Mesodermal cell (in vitro differentiated cells): ENCODE results near the gene KRT78.

ENCODE experiments used
- H3K27ac ChIP-seq: 2 replicates; pipeline ENCODE4 v1.7.0; 2013; ENCODE audit warnings: mild to moderate bottlenecking, low read depth, low read length, moderate library complexity; ENCODE audit not compliant: severe bottlenecking
- H3K36me3 ChIP-seq: 2 replicates; pipeline ENCODE4 v1.7.1; 2013; ENCODE audit warnings: mild to moderate bottlenecking, low read length, moderate library complexity; ENCODE audit not compliant: control insufficient read depth, insufficient read depth
- H3K4me1 ChIP-seq: one replicate; pipeline ENCODE4 v1.7.1; 2013; ENCODE audit warnings: mild to moderate bottlenecking, low read length; ENCODE audit not compliant: insufficient read depth, control insufficient read depth, poor library complexity, severe bottlenecking
- H3K4me3 ChIP-seq: 2 replicates; pipeline ENCODE4 v1.7.0; 2013; ENCODE audit warnings: low read length, control low read depth, mild to moderate bottlenecking; ENCODE audit not compliant: insufficient read depth, poor library complexity, severe bottlenecking; ENCODE audit errors: extremely low read depth
- H3K9me3 ChIP-seq: 2 replicates; pipeline ENCODE4 v1.7.1; 2013; ENCODE audit warnings: mild to moderate bottlenecking, low read length, moderate library complexity; ENCODE audit not compliant: control insufficient read depth
- WGBS, 2 experiments: methylation state at CpG; one replicate each; pipeline ENCODE4 v1.1.5; 2013; ENCODE audit warnings: missing lambda C conversion rate in 2 of 2; ENCODE audit not compliant: insufficient coverage in 2 of 2; 5-methylcytosine and 5-hydroxymethylcytosine counted together

KRT78 gene

GRCh38 chr12:52807544-52808470 is 41.0 kb downstream of the KRT78 start:
- no peak overlapping the region for H3K27ac ChIP-seq
- H3K4me3 ChIP-seq = no peak overlapping the region
- no peaks in the 10 kb centered on the region for H3K36me3 ChIP-seq
- peaks cover 5% of the 10 kb centered on the region for H3K4me1 ChIP-seq
- H3K9me3 ChIP-seq = no peaks in the 10 kb centered on the region
- WGBS, 2 experiments = 87 to 89% methylated on average over 16 of the region's 16 CpGs

- no peak overlapping the region for H3K27ac ChIP-seq
- peaks cover 5% of the 10 kb centered on the region for H3K4me1 ChIP-seq
- H3K36me3 ChIP-seq = no peaks in the 10 kb centered on the region
- H3K4me3 ChIP-seq = no peak overlapping the region
- no peaks in the 10 kb centered on the region for H3K9me3 ChIP-seq
- 86 to 88% methylated on average over 4 to 11 of the region's 11 CpGs for WGBS, 2 experiments
Measured at GRCh38 chr12:52806821-52807543, 41.8 kb downstream of the KRT78 start.

GRCh38 chr12:52806169-52806811 is 42.5 kb downstream of the KRT78 start:
- H3K9me3 ChIP-seq = no peaks in the 10 kb centered on the region
- no peak overlapping the region for H3K27ac ChIP-seq
- no peaks in the 10 kb centered on the region for H3K36me3 ChIP-seq
- H3K4me3 ChIP-seq = no peak overlapping the region
- peaks cover 5% of the 10 kb centered on the region for H3K4me1 ChIP-seq
- WGBS, 2 experiments = 80 to 92% methylated on average over 1 to 3 of the region's 3 CpGs

GRCh38 chr12:52805739-52806138 is 43.1 kb downstream of the KRT78 start:
- Histone ChIP-seq H3K9me3 (no peaks in the 10 kb centered on the region), H3K4me3 (no peak overlapping the region), H3K4me1 (peaks cover 5% of the 10 kb centered on the region), H3K36me3 (no peaks in the 10 kb centered on the region), H3K27ac (no peak overlapping the region)
- WGBS, 2 experiments = 50 to 92% methylated on average over 1 to 2 of the region's 3 CpGs

DNA sequence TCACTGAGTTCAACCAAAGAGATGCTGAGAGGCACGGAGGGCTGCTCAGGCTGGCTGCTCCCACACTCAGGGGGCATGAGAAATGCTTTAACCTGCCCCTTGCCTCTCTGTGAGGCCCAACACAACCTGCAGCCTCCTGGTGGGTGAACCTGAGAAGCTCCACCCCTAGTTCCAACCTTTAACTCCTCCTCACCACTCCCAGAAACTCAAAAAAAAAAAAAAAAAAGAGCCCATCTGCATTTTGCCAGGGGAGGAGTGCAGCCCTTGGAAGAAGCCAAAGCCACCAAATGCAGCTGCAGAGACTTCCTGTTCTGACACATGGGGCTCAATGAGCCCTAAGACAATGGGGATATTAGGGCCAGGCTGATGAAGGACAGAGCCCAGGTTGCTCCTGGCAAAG is 43.8 kb downstream of the KRT78 start:
- Histone ChIP-seq H3K9me3 (no peaks in the 10 kb centered on the region), H3K4me3 (no peak overlapping the region), H3K27ac (no peak overlapping the region), H3K36me3 (no peaks in the 10 kb centered on the region), H3K4me1 (peaks cover 5% of the 10 kb centered on the region)
- WGBS, 2 experiments = 25 to 50% methylated on average over 1 of the region's 1 CpG

DNA sequence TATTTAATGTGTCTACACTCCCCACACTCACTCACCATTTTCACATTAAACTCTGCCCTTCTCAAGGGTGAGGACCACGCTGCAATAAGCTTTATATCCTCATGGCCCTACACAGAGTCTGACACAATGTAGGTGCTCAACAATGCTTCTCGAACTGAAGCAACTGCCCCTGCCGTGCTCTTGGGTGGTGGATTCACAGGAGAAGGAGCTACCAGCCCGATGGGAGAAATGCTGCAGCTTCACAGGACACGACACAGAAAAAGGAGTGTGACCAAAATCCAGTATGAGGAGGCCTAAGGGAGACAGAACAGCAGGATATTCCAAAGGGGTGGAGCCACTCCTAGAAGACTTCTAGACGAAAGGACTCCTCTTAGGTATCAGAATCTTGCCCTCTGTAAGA is 46.4 kb downstream of the KRT78 start:
- H3K36me3 ChIP-seq = no peaks in the 10 kb centered on the region
- H3K4me1 ChIP-seq = peaks cover 25% of the 10 kb centered on the region
- no peak overlapping the region for H3K4me3 ChIP-seq
- no peaks in the 10 kb centered on the region for H3K9me3 ChIP-seq
- WGBS, 2 experiments = 75 to 77% methylated on average over 6 of the region's 6 CpGs
- H3K27ac ChIP-seq = no peak overlapping the region

DNA sequence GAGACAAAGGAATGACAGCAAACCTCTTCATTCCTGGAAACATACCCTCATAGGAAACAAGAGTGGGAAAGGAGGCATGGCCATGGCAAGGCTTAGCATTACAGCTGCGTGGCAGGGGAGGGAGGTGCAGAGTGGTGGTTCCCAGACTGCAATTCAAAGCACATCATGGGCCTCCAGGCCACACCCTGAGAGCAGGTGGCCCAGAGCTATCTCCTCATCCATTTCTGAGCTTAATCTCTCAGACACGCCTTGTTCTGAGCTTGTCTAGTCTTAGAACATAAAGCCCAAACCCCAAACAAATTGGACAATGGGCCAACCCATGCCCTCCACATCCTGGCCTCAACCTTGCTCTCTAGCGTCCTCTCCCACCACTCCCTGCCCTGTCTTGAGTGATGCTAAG is 47.0 kb downstream of the KRT78 start:
- Histone ChIP-seq H3K36me3 (no peaks in the 10 kb centered on the region), H3K9me3 (no peaks in the 10 kb centered on the region), H3K27ac (no peak overlapping the region), H3K4me1 (peaks cover 29% of the 10 kb centered on the region), H3K4me3 (no peak overlapping the region)
- WGBS, 2 experiments = 80 to 100% methylated on average over 2 to 3 of the region's 3 CpGs

- Histone ChIP-seq H3K36me3 (no peaks in the 10 kb centered on the region), H3K4me1 (peaks cover 26% of the 10 kb centered on the region), H3K27ac (no peak overlapping the region), H3K9me3 (no peaks in the 10 kb centered on the region), H3K4me3 (no peak overlapping the region)
- WGBS, 2 experiments = 86 to 88% methylated on average over 1 of the region's 1 CpG
Measured at GRCh38 chr12:52800259-52800917, 48.4 kb downstream of the KRT78 start.

- Histone ChIP-seq H3K4me3 (no peak overlapping the region), H3K9me3 (no peaks in the 10 kb centered on the region)
- 82 to 83% methylated on average over 4 to 5 of the region's 5 CpGs for WGBS, 2 experiments
Measured at GRCh38 chr12:52799505-52800211, 49.1 kb downstream of the KRT78 start.

More at GRCh38 chr12:52799505-52800211, 49.1 kb downstream of the KRT78 start:
- H3K4me1 ChIP-seq = peaks cover 24% of the 10 kb centered on the region
- no peak overlapping the region for H3K27ac ChIP-seq
- no peaks in the 10 kb centered on the region for H3K36me3 ChIP-seq
